Gastrocnemius medialis (tissue), 4 donors: ENCODE data around the gene EFEMP1.

Experiments used
- CTCF ChIP-seq, 5 experiments: fragments of 450-650 bp in 3 of 5; fragments of 200-600 bp in 2 of 5; sonication (generic) in 2 of 5; IDR thresholded peaks in 4 of 5; conservative IDR thresholded peaks in 1 of 5; 1 replicate in 4 of 5; 2 replicates in 1 of 5; pipeline ENCODE4 v1.5.1; 2016 to 2019; ENCODE audit warnings: antibody characterized with exemption in 5 of 5, mild to moderate bottlenecking in 3 of 5, moderate library complexity in 3 of 5
- POLR2A ChIP-seq, 2 donors: fragments of 450-650 bp; IDR thresholded peaks; one replicate each; pipeline ENCODE4 v1.6.1; 2017; ENCODE audit warnings: antibody characterized with exemption in 2 of 2, mild to moderate bottlenecking in 2 of 2, moderate library complexity in 2 of 2

- TF ChIP-seq CTCF (IDR thresholded peaks at IDR 0.05 in 4 of 5, conservative IDR thresholded peaks at IDR 0.05 in 1 of 5) (no peak), POLR2A (IDR thresholded peaks at IDR 0.05) (no peak)
Measured at GRCh38 chr2:55948176-55948923, 24.8 kb upstream of the EFEMP1 start.
